Keratinocyte (primary cell): ENCODE measurements around the gene CAPNS1.

Source experiments
- CTCF ChIP-seq, 3 experiments: IDR thresholded peaks in 1 of 3; conservative IDR thresholded peaks in 1 of 3; optimal IDR thresholded peaks in 1 of 3; 2 replicates in 2 of 3; 3 replicates in 1 of 3; pipeline versions ENCODE3 to v1.5.1; 2011; ENCODE audit warnings: low read length in 3 of 3, mild to moderate bottlenecking in 3 of 3, moderate library complexity in 2 of 3, control low read depth in 1 of 3, inconsistent platforms in 1 of 3; ENCODE audit not compliant: insufficient read depth in 2 of 3; ENCODE audit errors: extremely low read depth in 1 of 3
- EZH2 ChIP-seq: IDR thresholded peaks from one replicate; pipeline ENCODE4 v1.6.1; 2012; ENCODE audit warnings: inconsistent platforms, mild to moderate bottlenecking, low read length, moderate library complexity

- TF ChIP-seq CTCF (optimal IDR thresholded peaks at IDR 0.05 in 1 of 3, IDR thresholded peaks at IDR 0.05 in 1 of 3, conservative IDR thresholded peaks at IDR 0.05 in 1 of 3; ENCODE audit: extremely low read depth in 1 of 3, insufficient read depth in 2 of 3, low read length in 3 of 3) (no peak), EZH2 (no peak)
These were observed 33.0 kb downstream of the CAPNS1 start for GRCh38 chr19:36172852-36173251.
